ENCODE results near the gene SVEP1. TPM values are rescaled to one million over a fixed set of nuclear protein-coding genes. Genes with fewer than 3 reads are reported as not detected.
"Not testable (repeated sequence)": the region's sequence is repeated elsewhere in the genome, so short reads cannot be mapped to it uniquely, and the experiment has no call there.

Gene SVEP1
- total RNA-seq, 2 donors from 2014 or later: 0.44 to 0.46 TPM

GRCh38 chr9:110615498-110615897, 36.0 kb upstream of the SVEP1 start:
- Mint-ChIP-seq H3K36me3 (ENCODE audit: low read depth) (no peaks in the 10 kb centered on the region), H3K4me3 (no peak overlapping the region), H3K4me1 (no peaks in the 10 kb centered on the region), H3K27ac (no peak overlapping the region), H3K9me3 (no peaks in the 10 kb centered on the region), H3K27me3 (ENCODE audit: insufficient read depth) (no peaks in the 10 kb centered on the region)
- no peaks in the 10 kb centered on the region for H3K36me3 ChIP-seq (ENCODE audit: control insufficient read depth, insufficient read depth, low read length)
- no peak overlapping the region for H3K27ac ChIP-seq (ENCODE audit: low read depth, low read length)
- no peak for TF ChIP-seq CTCF (conservative IDR thresholded peaks at IDR 0.05)
- WGBS, 2 experiments (ENCODE audit: insufficient coverage in 1 of 2, insufficient read length in 1 of 2): 83 to 89% methylated on average over 1 to 4 of the region's 4 CpGs
- no peak overlapping the region for H3K9ac ChIP-seq (ENCODE audit: extremely low read depth, low read length, poor library complexity, severe bottlenecking)
- no peak overlapping the region for H3K4me3 ChIP-seq (ENCODE audit: low read length)
- no peaks in the 10 kb centered on the region for H3K4me1 ChIP-seq (ENCODE audit: control insufficient read depth, insufficient read depth, low read length)
- no peaks in the 10 kb centered on the region for H3K9me3 ChIP-seq (ENCODE audit: control insufficient read depth, low read length)
- no peak for DNase-seq
- peaks cover 9% of the 10 kb centered on the region for H3K27me3 ChIP-seq (ENCODE audit: control insufficient read depth, insufficient read depth, low read length, poor library complexity, severe bottlenecking)

DNA sequence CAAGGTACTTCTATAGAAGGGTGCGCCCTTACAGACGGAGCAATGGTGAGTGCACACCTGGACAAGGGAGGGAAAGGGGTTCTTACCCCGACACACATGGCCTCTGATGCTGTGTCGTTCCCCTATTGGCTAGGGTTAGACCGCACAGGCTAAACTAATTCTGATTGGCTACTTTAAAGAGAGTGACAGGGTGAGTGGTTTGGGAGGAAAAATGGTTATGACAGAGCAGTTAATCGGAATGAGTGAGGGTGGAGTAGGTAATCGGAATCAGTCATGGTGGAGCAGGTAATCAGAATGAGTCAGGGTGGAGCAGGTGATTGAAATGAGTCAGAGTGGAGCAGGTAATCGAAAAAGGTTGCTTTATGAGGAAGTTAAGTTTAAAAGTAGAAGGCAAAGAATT, 35.0 kb upstream of the SVEP1 start:
- H3K9me3 Mint-ChIP-seq; H3K9me3 ChIP-seq (ENCODE audit: control insufficient read depth, low read length); H3K27ac ChIP-seq (ENCODE audit: low read depth, low read length); H3K4me3 ChIP-seq (ENCODE audit: low read length); H3K4me1 ChIP-seq (ENCODE audit: control insufficient read depth, insufficient read depth, low read length); H3K4me1 Mint-ChIP-seq; H3K27ac Mint-ChIP-seq; H3K4me3 Mint-ChIP-seq; H3K36me3 Mint-ChIP-seq (ENCODE audit: low read depth); H3K27me3 Mint-ChIP-seq (ENCODE audit: insufficient read depth); H3K36me3 ChIP-seq (ENCODE audit: control insufficient read depth, insufficient read depth, low read length); DNase-seq; H3K9ac ChIP-seq (ENCODE audit: extremely low read depth, low read length, poor library complexity, severe bottlenecking); H3K27me3 ChIP-seq (ENCODE audit: control insufficient read depth, insufficient read depth, low read length, poor library complexity, severe bottlenecking): not testable (repeated sequence)
- 88 to 91% methylated on average over 7 to 8 of the region's 8 CpGs for WGBS, 2 experiments (ENCODE audit: insufficient coverage in 1 of 2, insufficient read length in 1 of 2)

DNA sequence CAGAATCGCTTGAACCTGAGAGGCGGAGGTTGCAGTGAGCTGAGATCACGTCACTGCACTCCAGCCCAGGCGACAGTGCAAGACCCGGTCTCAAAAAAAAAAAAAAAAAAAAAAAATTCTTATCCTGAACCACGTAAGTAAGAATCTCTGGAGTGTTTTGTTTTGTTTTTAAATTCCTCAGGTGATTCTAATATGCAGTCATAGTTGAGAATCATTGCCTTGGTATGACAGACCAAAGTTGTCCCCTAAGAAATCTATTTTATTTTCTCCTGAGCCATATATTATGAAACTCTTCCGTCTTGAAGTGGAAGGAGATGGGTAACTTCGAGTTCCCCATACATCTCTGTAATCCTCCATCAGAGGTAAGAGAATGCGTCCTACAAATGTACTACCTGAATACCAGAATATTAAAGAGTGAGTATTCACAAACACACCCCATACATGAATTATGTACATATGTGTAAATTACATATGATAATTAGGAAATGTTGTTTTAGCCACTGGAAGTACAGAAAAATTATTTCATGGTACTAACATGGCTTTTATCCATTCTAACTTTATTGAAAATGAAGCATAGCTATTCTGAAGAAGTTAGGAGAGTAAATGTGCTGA, 26.7 kb upstream of the SVEP1 start:
- no peak overlapping the region for H3K27ac Mint-ChIP-seq
- TF ChIP-seq CTCF (conservative IDR thresholded peaks at IDR 0.05): no peak
- H3K36me3 Mint-ChIP-seq (ENCODE audit: low read depth): no peaks in the 10 kb centered on the region
- no peak overlapping the region for H3K27ac ChIP-seq (ENCODE audit: low read depth, low read length)
- H3K4me3 ChIP-seq (ENCODE audit: low read length): no peak overlapping the region
- H3K9me3 ChIP-seq (ENCODE audit: control insufficient read depth, low read length): no peaks in the 10 kb centered on the region
- 40 to 78% methylated on average over 2 to 9 of the region's 9 CpGs for WGBS, 2 experiments (ENCODE audit: insufficient coverage in 1 of 2, insufficient read length in 1 of 2)
- no peak overlapping the region for H3K4me3 Mint-ChIP-seq
- no peaks in the 10 kb centered on the region for H3K9me3 Mint-ChIP-seq
- H3K27me3 ChIP-seq (ENCODE audit: control insufficient read depth, insufficient read depth, low read length, poor library complexity, severe bottlenecking): peaks cover 7% of the 10 kb centered on the region
- no peaks in the 10 kb centered on the region for H3K4me1 ChIP-seq (ENCODE audit: control insufficient read depth, insufficient read depth, low read length)
- no peaks in the 10 kb centered on the region for H3K27me3 Mint-ChIP-seq (ENCODE audit: insufficient read depth)
- H3K4me1 Mint-ChIP-seq: no peaks in the 10 kb centered on the region
- no peaks in the 10 kb centered on the region for H3K36me3 ChIP-seq (ENCODE audit: control insufficient read depth, insufficient read depth, low read length)
- no peak overlapping the region for H3K9ac ChIP-seq (ENCODE audit: extremely low read depth, low read length, poor library complexity, severe bottlenecking)
- no peak for DNase-seq

GRCh38 chr9:110605565-110605964, 26.0 kb upstream of the SVEP1 start:
- no peaks in the 10 kb centered on the region for H3K9me3 Mint-ChIP-seq
- H3K9me3 ChIP-seq (ENCODE audit: control insufficient read depth, low read length): no peaks in the 10 kb centered on the region
- no peaks in the 10 kb centered on the region for H3K27me3 ChIP-seq (ENCODE audit: control insufficient read depth, insufficient read depth, low read length, poor library complexity, severe bottlenecking)
- H3K4me1 Mint-ChIP-seq: no peaks in the 10 kb centered on the region
- no peak overlapping the region for H3K27ac ChIP-seq (ENCODE audit: low read depth, low read length)
- no peaks in the 10 kb centered on the region for H3K36me3 Mint-ChIP-seq (ENCODE audit: low read depth)
- H3K9ac ChIP-seq (ENCODE audit: extremely low read depth, low read length, poor library complexity, severe bottlenecking): no peak overlapping the region
- no peaks in the 10 kb centered on the region for H3K36me3 ChIP-seq (ENCODE audit: control insufficient read depth, insufficient read depth, low read length)
- peaks cover 3% of the 10 kb centered on the region for H3K4me1 ChIP-seq (ENCODE audit: control insufficient read depth, insufficient read depth, low read length)
- H3K4me3 Mint-ChIP-seq: no peak overlapping the region
- H3K27ac Mint-ChIP-seq: no peak overlapping the region
- H3K4me3 ChIP-seq (ENCODE audit: low read length): no peak overlapping the region
- no peaks in the 10 kb centered on the region for H3K27me3 Mint-ChIP-seq (ENCODE audit: insufficient read depth)
- DNase-seq: no peak
- WGBS, 2 experiments (ENCODE audit: insufficient coverage in 1 of 2, insufficient read length in 1 of 2): 84 to 100% methylated on average over 2 to 4 of the region's 4 CpGs
- TF ChIP-seq CTCF (conservative IDR thresholded peaks at IDR 0.05): no peak
